ENCODE measurements around the gene HEATR3. TPM values are rescaled to one million over a fixed set of nuclear protein-coding genes. Genes with fewer than 3 reads are reported as not detected.
A peak's percentile ranks its signal among the peaks of the same experiment; 100 is the strongest.

HEATR3 gene
- total and polyA plus RNA-seq, 2 of the 13 experiments (the other 11 are each of a cell fraction or from before 2014, with no cell fraction given): 22.4 to 52.4 TPM

- peak; percentile 31; the same call in 1 of the 2 replicates for TF ChIP-seq ZNF367 (CRISPR knock-in tag; IDR thresholded peaks at IDR 0.05; ENCODE audit: borderline replicate concordance)
- TF ChIP-seq, protein P1, sequence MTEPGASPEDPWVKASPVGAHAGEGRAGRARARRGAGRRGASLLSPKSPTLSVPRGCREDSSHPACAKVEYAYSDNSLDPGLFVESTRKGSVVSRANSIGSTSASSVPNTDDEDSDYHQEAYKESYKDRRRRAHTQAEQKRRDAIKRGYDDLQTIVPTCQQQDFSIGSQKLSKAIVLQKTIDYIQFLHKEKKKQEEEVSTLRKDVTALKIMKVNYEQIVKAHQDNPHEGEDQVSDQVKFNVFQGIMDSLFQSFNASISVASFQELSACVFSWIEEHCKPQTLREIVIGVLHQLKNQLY (CRISPR knock-in tag; IDR thresholded peaks at IDR 0.05): no peak; the same call in 1 of the 2 replicates
- no peak for TF ChIP-seq ARID2 (CRISPR knock-in tag; IDR thresholded peaks at IDR 0.05; ENCODE audit: borderline replicate concordance)
- peak; percentile 74; the same call in 1 of the 2 replicates for TF ChIP-seq ZNF761 (CRISPR knock-in tag; conservative IDR thresholded peaks at IDR 0.05)
- TF ChIP-seq TCF7 (IDR thresholded peaks at IDR 0.05; ENCODE audit: low read depth): no peak
- TF ChIP-seq FOSL1 (CRISPR knock-in tag; IDR thresholded peaks at IDR 0.05; ENCODE audit: borderline replicate concordance): no peak
- TF ChIP-seq, protein P2, sequence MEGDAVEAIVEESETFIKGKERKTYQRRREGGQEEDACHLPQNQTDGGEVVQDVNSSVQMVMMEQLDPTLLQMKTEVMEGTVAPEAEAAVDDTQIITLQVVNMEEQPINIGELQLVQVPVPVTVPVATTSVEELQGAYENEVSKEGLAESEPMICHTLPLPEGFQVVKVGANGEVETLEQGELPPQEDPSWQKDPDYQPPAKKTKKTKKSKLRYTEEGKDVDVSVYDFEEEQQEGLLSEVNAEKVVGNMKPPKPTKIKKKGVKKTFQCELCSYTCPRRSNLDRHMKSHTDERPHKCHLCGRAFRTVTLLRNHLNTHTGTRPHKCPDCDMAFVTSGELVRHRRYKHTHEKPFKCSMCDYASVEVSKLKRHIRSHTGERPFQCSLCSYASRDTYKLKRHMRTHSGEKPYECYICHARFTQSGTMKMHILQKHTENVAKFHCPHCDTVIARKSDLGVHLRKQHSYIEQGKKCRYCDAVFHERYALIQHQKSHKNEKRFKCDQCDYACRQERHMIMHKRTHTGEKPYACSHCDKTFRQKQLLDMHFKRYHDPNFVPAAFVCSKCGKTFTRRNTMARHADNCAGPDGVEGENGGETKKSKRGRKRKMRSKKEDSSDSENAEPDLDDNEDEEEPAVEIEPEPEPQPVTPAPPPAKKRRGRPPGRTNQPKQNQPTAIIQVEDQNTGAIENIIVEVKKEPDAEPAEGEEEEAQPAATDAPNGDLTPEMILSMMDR (CRISPR knock-in tag; IDR thresholded peaks at IDR 0.05): peak; percentile 100
- TF ChIP-seq, protein P3, sequence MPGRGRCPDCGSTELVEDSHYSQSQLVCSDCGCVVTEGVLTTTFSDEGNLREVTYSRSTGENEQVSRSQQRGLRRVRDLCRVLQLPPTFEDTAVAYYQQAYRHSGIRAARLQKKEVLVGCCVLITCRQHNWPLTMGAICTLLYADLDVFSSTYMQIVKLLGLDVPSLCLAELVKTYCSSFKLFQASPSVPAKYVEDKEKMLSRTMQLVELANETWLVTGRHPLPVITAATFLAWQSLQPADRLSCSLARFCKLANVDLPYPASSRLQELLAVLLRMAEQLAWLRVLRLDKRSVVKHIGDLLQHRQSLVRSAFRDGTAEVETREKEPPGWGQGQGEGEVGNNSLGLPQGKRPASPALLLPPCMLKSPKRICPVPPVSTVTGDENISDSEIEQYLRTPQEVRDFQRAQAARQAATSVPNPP (CRISPR knock-in tag; IDR thresholded peaks at IDR 0.05): no peak
- TF ChIP-seq RFX1 (IDR thresholded peaks at IDR 0.05): no peak
- no peak for TF ChIP-seq MTERF4 (CRISPR knock-in tag; IDR thresholded peaks at IDR 0.05)
- no peak for TF ChIP-seq ZNF44 (CRISPR knock-in tag; IDR thresholded peaks at IDR 0.05)
- TF ChIP-seq THAP9 (CRISPR knock-in tag; IDR thresholded peaks at IDR 0.05; ENCODE audit: borderline replicate concordance): peak; percentile 87; the same call in 1 of the 2 replicates
- TF ChIP-seq ZNF343 (CRISPR knock-in tag; IDR thresholded peaks at IDR 0.05): peak; percentile 65; the same call in 1 of the 2 replicates
- peak; percentile 83; the same call in 1 of the 2 replicates for TF ChIP-seq PITX1 (CRISPR knock-in tag; IDR thresholded peaks at IDR 0.05)
- peak; percentile 99 for TF ChIP-seq ZNF205 (CRISPR knock-in tag; IDR thresholded peaks at IDR 0.05)
- peak; percentile 96 for TF ChIP-seq KMT2B (CRISPR knock-in tag; IDR thresholded peaks at IDR 0.05)
- peak; percentile 33; the same call in 1 of the 2 replicates for TF ChIP-seq ZNF12 (CRISPR knock-in tag; IDR thresholded peaks at IDR 0.05)
- no peak for TF ChIP-seq NFE2L2 (IDR thresholded peaks at IDR 0.05; ENCODE audit: low read length)
- TF ChIP-seq ZFX (CRISPR knock-in tag; IDR thresholded peaks at IDR 0.05; ENCODE audit: low read depth): peak; percentile 97
- peak; percentile 76 for TF ChIP-seq ETV5 (CRISPR knock-in tag; IDR thresholded peaks at IDR 0.05; ENCODE audit: borderline replicate concordance)
- peak; percentile 76 for TF ChIP-seq PHF5A (CRISPR knock-in tag; IDR thresholded peaks at IDR 0.05; ENCODE audit: low read depth, unreplicated experiment)
- no peak for TF ChIP-seq IKZF1 (IDR thresholded peaks at IDR 0.05)
- TF ChIP-seq FOXJ3 (CRISPR knock-in tag; IDR thresholded peaks at IDR 0.05; ENCODE audit: borderline replicate concordance): peak; percentile 59
- no peak for TF ChIP-seq PLRG1 (conservative IDR thresholded peaks at IDR 0.05)
Observed at GRCh38 chr16:50024684-50025536, 40.9 kb upstream of the HEATR3 start, which contains the start of gene CNEP1R1 (continued).

Data from HepG2 (cell line).